Loucy (cell line): ENCODE data around the gene BCAR3.
A peak's percentile ranks its signal among the peaks of the same experiment; 100 is the strongest.

Source experiments
- H2AFZ ChIP-seq: fragments of 200-600 bp; sonication (generic); 2 replicates; pipeline ENCODE4 v1.6.0; 2016; ENCODE audit warnings: antibody characterized with exemption, mild to moderate bottlenecking, low read length, moderate library complexity
- H3F3A ChIP-seq: fragments of 200-600 bp; 2 replicates; pipeline ENCODE4 v1.6.0; 2016; ENCODE audit warnings: antibody characterized with exemption, low read depth, mild to moderate bottlenecking
- H3K27me3 ChIP-seq: fragments of 200-600 bp; sonication (generic); 2 replicates; pipeline ENCODE4 v1.6.1; 2014; ENCODE audit warnings: low read length, mild to moderate bottlenecking; ENCODE audit not compliant: insufficient read depth, poor library complexity, severe bottlenecking
- H3K36me3 ChIP-seq: fragments of 200-600 bp; sonication (generic); 2 replicates; pipeline ENCODE4 v1.6.1; 2016; ENCODE audit warnings: low read length; ENCODE audit not compliant: insufficient read depth
- H3K4me1 ChIP-seq: fragments of 200-600 bp; sonication (generic); 2 replicates; pipeline ENCODE4 v1.5.1; 2014; ENCODE audit warnings: low read length, mild to moderate bottlenecking; ENCODE audit not compliant: insufficient read depth, poor library complexity, severe bottlenecking
- H3K4me2 ChIP-seq: fragments of 200-600 bp; sonication (generic); 2 replicates; pipeline ENCODE4 v1.6.0; 2014; ENCODE audit warnings: antibody characterized with exemption, low read length, low read depth, mild to moderate bottlenecking; ENCODE audit not compliant: poor library complexity, severe bottlenecking
- H3K4me3 ChIP-seq: fragments of 200-600 bp; sonication (generic); 2 replicates; pipeline ENCODE4 v1.5.1; 2014; ENCODE audit warnings: low read length, mild to moderate bottlenecking, mixed read lengths; ENCODE audit not compliant: poor library complexity, severe bottlenecking
- H3K79me2 ChIP-seq: fragments of 200-600 bp; sonication (generic); 2 replicates; pipeline ENCODE4 v1.6.1; 2014; ENCODE audit warnings: low read length; ENCODE audit not compliant: insufficient read depth
- H3K9ac ChIP-seq: fragments of 200-600 bp; sonication (generic); 2 replicates; pipeline ENCODE4 v1.6.0; 2014; ENCODE audit warnings: mild to moderate bottlenecking, low read depth, low read length, moderate library complexity; ENCODE audit not compliant: poor library complexity, severe bottlenecking
- H3K9me2 ChIP-seq: fragments of 200-600 bp; sonication (generic); replicated peaks from 2 replicates; pipeline ENCODE4 v1.6.1; 2016; ENCODE audit warnings: low read depth, low read length, mixed read lengths
- H3K9me3 ChIP-seq: fragments of 200-600 bp; sonication (generic); 2 replicates; pipeline ENCODE4 v1.6.1; 2014; ENCODE audit warnings: mild to moderate bottlenecking, antibody characterized with exemption, low read length, low read depth; ENCODE audit not compliant: insufficient read depth
- H4K20me1 ChIP-seq: fragments of 200-600 bp; sonication (generic); 2 replicates; pipeline ENCODE4 v1.6.0; 2014; ENCODE audit warnings: antibody characterized with exemption, low read length, mild to moderate bottlenecking; ENCODE audit not compliant: insufficient read depth, poor library complexity, severe bottlenecking
- EZH2phosphoT487 ChIP-seq: fragments of 200-600 bp; IDR thresholded peaks from 2 replicates; pipeline ENCODE4 v1.6.1; 2018; ENCODE audit warnings: antibody characterized with exemption, mild to moderate bottlenecking, moderate library complexity, borderline replicate concordance
- TF ChIP-seq, protein P1 (sequence below): fragments of 200-600 bp; sonication (generic); conservative IDR thresholded peaks from 2 replicates; pipeline ENCODE4 v1.5.1; 2014; ENCODE audit warnings: mild to moderate bottlenecking, antibody characterized with exemption, low read length

The BCAR3 gene

DNA sequence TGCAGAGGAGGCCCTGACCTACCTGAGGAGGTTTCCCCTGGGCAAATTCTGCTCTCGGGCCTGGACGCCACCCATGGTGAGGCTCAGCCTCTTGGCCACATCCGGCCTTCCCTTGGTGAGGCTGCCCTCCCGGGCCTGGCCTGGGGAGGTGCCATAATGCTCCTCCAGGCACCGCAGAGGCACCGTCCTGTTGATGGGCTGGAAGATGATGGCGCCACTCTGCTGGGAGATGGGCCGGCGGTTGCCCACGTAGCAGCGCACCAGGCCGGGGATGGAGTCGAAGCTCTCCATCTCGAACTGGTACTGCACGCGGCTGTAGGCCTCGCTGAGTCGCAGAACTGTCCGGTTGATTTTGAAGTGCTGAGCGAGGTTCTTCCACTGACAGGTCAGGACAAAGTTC lies 92.7 kb downstream of the BCAR3 start:
- H3K36me3 ChIP-seq = no peaks in the 10 kb centered on the region
- H3K9me2 ChIP-seq = no peaks in the 10 kb centered on the region
- no peaks in the 10 kb centered on the region for H3K27me3 ChIP-seq
- no peak overlapping the region; the same call in 1 of the 2 replicates for H2AFZ ChIP-seq
- peaks cover 53% of the 10 kb centered on the region for H3K4me1 ChIP-seq
- TF ChIP-seq EZH2phosphoT487 = no peak
- TF ChIP-seq, protein P1, sequence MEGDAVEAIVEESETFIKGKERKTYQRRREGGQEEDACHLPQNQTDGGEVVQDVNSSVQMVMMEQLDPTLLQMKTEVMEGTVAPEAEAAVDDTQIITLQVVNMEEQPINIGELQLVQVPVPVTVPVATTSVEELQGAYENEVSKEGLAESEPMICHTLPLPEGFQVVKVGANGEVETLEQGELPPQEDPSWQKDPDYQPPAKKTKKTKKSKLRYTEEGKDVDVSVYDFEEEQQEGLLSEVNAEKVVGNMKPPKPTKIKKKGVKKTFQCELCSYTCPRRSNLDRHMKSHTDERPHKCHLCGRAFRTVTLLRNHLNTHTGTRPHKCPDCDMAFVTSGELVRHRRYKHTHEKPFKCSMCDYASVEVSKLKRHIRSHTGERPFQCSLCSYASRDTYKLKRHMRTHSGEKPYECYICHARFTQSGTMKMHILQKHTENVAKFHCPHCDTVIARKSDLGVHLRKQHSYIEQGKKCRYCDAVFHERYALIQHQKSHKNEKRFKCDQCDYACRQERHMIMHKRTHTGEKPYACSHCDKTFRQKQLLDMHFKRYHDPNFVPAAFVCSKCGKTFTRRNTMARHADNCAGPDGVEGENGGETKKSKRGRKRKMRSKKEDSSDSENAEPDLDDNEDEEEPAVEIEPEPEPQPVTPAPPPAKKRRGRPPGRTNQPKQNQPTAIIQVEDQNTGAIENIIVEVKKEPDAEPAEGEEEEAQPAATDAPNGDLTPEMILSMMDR = no peak
- H3K79me2 ChIP-seq = no peaks in the 10 kb centered on the region
- H4K20me1 ChIP-seq = no peaks in the 10 kb centered on the region
- H3K9ac ChIP-seq = no peak overlapping the region
- no peak overlapping the region for H3K4me3 ChIP-seq
- no peaks in the 10 kb centered on the region for H3F3A ChIP-seq
- H3K9me3 ChIP-seq = no peaks in the 10 kb centered on the region
- H3K4me2 ChIP-seq = no peak overlapping the region

DNA sequence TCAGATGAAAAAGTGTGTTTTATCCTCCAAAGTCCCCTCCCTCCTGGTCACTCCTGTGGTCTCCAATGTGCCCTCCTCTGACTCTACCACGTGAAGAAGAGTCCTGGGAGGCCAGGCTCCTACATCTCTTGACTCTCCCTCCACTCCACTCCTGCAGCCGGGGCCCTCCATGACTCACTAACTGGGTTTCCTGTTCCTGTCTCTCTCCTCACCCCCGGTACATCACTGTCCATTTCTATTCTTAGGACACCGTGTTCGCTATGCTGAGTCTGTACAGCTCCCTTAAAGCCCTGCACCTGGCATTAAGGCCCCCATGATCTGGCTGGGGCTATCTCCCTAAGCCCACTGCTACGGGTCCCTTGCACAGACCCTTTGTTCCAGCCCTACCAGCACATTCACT lies 93.4 kb downstream of the BCAR3 start:
- Histone ChIP-seq H2AFZ (peak overlapping the region; percentile 79), H3K4me1 (peaks cover 53% of the 10 kb centered on the region), H3K9ac (peak overlapping the region; percentile 28), H3K9me3 (no peaks in the 10 kb centered on the region), H3K9me2 (no peaks in the 10 kb centered on the region), H3K27me3 (no peaks in the 10 kb centered on the region), H4K20me1 (no peaks in the 10 kb centered on the region), H3K4me2 (peak overlapping the region; percentile 54), H3F3A (no peaks in the 10 kb centered on the region), H3K36me3 (no peaks in the 10 kb centered on the region), H3K4me3 (peak overlapping the region; percentile 39), H3K79me2 (no peaks in the 10 kb centered on the region)
- no peak for TF ChIP-seq EZH2phosphoT487
- TF ChIP-seq, protein P1 = no peak

DNA sequence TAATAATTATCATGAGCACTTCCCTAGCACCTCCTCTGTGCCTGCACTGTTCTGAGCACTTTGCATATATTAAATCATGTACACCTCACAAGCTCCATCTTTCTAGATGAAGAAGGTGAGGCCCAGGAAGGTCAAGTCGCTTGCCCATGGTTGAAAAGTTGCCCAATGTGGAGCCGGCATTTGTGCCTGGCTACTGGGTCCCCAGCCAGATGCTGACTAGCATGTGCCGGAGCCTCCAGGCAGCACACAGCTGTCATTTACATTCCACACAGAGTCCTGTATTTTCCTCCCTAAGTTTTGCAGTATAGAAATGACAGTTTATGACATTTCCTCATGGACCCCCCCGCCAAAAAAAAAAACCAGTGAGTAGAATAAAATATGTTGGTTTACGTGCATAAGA lies 94.3 kb downstream of the BCAR3 start:
- H3K4me3 ChIP-seq = no peak overlapping the region
- no peaks in the 10 kb centered on the region for H3K9me2 ChIP-seq
- H3F3A ChIP-seq = no peaks in the 10 kb centered on the region
- no peak for TF ChIP-seq EZH2phosphoT487
- TF ChIP-seq, protein P1 = no peak
- no peaks in the 10 kb centered on the region for H3K36me3 ChIP-seq
- H4K20me1 ChIP-seq = no peaks in the 10 kb centered on the region
- H3K4me2 ChIP-seq = no peak overlapping the region
- no peaks in the 10 kb centered on the region for H3K9me3 ChIP-seq
- H3K79me2 ChIP-seq = no peaks in the 10 kb centered on the region
- H3K9ac ChIP-seq = no peak overlapping the region
- H2AFZ ChIP-seq = no peak overlapping the region
- H3K4me1 ChIP-seq = peaks cover 49% of the 10 kb centered on the region
- H3K27me3 ChIP-seq = no peaks in the 10 kb centered on the region
